ENCODE measurements around the gene NALCN. TPM values are rescaled to one million over a fixed set of nuclear protein-coding genes. Genes with fewer than 3 reads are reported as not detected.

NALCN gene
- total RNA-seq, 4 donors from 2014 or later, result 0.67 to 2.0 (median 1.5) TPM

DNA sequence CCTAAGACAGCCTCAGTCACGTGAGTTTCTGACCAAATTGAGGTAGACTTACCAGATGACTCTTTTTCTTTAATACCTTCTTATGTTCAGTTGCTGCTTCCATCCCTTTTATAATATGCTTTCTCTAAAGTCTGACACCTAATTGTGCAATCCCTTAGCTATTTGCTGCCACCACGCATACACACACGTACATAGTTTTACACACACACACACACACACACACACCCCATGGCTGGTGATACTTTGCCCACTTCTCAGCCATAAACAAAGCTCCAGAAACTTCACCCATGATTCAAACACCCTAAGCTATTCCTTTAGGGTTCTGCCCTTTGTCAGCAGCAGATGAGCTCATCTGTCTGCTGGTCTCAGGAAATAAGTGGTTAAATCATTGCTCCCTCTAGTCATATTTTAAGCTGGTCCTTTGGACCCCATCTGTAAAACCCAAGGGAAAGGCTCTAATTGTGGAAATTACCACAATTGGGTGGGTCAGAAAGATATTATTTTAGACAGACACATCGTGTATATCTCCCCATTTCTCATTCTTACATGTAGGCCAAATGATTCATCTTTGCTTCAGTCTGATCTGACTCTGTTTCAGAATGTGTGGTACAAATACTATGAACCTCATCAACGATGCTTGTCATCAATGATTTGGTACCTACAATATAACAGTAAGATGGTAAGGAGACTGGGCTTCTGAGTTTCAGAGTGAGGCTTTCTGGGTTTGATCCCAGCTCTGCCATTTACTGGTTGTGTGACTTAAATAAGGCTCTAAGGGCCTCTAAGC lies 69.2 kb downstream of the NALCN start:
- intact Hi-C loops (cut with DNase I; ENCODE audit: low total_unique reads), result no loop called here
- TF ChIP-seq, protein P1, sequence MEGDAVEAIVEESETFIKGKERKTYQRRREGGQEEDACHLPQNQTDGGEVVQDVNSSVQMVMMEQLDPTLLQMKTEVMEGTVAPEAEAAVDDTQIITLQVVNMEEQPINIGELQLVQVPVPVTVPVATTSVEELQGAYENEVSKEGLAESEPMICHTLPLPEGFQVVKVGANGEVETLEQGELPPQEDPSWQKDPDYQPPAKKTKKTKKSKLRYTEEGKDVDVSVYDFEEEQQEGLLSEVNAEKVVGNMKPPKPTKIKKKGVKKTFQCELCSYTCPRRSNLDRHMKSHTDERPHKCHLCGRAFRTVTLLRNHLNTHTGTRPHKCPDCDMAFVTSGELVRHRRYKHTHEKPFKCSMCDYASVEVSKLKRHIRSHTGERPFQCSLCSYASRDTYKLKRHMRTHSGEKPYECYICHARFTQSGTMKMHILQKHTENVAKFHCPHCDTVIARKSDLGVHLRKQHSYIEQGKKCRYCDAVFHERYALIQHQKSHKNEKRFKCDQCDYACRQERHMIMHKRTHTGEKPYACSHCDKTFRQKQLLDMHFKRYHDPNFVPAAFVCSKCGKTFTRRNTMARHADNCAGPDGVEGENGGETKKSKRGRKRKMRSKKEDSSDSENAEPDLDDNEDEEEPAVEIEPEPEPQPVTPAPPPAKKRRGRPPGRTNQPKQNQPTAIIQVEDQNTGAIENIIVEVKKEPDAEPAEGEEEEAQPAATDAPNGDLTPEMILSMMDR (IDR thresholded peaks at IDR 0.05), result no peak
- TF ChIP-seq POLR2A (IDR thresholded peaks at IDR 0.05), result no peak
- H3K4me3 ChIP-seq (ENCODE audit: low read depth, poor library complexity, severe bottlenecking), result no peak overlapping the region
- WGBS, 2 donors, result 77 to 81% methylated on average over 5 of the region's 5 CpGs
- no peak for DNase-seq (ENCODE audit: low spot score in 2 of 2)

DNA sequence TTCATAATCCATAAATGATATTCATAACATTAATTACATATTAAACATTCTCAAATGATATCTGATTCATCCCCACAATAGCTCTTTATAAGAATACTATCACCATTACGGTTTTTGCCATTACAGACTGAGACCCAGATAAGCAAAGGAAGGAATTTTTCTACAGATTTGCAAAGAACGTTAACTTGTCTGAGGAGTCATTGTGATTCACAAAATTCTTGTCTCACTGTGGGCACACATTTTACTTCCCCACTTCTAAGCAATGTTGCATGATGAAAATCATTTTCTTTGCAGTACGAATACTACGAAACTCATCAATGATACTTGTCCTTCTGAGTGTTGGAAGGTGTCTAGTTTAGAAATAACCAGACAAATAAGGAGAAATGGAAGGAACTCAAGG lies 70.1 kb downstream of the NALCN start:
- intact Hi-C loops (cut with DNase I; ENCODE audit: low total_unique reads), result no loop called here
- no peak overlapping the region for H3K4me3 ChIP-seq (ENCODE audit: low read depth, poor library complexity, severe bottlenecking)
- 90 to 95% methylated on average over 4 of the region's 4 CpGs for WGBS, 2 donors
- no peak for DNase-seq (ENCODE audit: low spot score in 2 of 2)
- TF ChIP-seq POLR2A (IDR thresholded peaks at IDR 0.05), result no peak
- TF ChIP-seq, protein P1 (IDR thresholded peaks at IDR 0.05), result no peak

DNA sequence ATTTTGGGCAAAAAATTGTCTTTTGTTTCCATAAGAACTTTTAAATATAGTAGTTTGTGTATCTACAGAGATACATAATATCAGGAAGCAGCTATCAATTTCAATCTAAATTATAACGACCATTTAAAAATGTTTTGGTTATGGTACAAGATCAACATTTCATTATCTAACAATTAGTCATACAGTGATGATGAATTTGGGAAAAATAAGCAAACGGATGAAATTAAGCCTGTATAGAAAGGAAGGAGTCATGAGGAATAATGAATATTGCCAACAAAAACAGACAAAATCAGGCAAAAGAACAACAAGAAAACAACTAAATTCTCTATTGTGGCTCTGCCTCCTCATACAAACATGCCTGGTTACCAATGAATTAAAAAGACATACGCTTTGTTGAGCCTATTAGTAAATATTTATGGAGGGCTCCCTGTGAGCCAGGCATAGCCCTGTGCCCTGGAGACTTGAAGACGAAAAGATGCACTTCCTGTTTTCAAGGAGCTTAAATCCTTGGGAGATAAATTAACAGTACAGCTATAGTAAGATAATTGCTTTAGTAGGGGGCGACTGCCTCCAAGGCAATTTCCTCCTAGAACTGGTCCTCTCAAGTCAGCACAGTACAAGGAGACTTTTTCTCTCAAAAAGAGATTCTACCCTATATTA lies 73.0 kb downstream of the NALCN start:
- intact Hi-C loops (cut with DNase I; ENCODE audit: low total_unique reads), result no loop called here
- 54 to 57% methylated on average over 5 of the region's 5 CpGs for WGBS, 2 donors
- no peak for DNase-seq (ENCODE audit: low spot score in 2 of 2)
- no peak overlapping the region for H3K4me3 ChIP-seq (ENCODE audit: low read depth, poor library complexity, severe bottlenecking)
- no peak for TF ChIP-seq POLR2A (IDR thresholded peaks at IDR 0.05)
- TF ChIP-seq, protein P1 (IDR thresholded peaks at IDR 0.05), result no peak

DNA sequence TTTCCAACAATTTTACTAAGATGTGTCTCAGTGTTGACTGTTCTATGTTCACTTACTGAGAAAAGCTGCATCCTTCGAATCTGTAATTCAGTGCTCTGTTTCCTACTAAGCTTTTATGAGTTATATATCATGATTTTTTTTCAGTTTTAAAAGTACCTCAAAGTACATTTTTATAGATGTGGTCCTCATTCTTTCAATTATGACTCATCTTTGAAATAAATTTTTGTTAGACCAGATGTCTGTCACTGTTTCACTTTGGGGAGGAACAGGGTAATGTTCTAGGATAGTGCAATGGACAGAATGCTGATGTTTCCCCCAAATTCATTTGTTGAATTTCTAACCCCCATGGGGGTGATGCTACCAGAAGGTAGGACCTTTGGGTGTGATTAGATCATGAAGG lies 74.8 kb downstream of the NALCN start:
- no peak for TF ChIP-seq POLR2A (IDR thresholded peaks at IDR 0.05)
- TF ChIP-seq, protein P1 (IDR thresholded peaks at IDR 0.05), result no peak
- H3K4me3 ChIP-seq (ENCODE audit: low read depth, poor library complexity, severe bottlenecking), result no peak overlapping the region
- DNase-seq (ENCODE audit: low spot score in 2 of 2), result no peak
- intact Hi-C loops (cut with DNase I; ENCODE audit: low total_unique reads), result no loop called here
- 46 to 68% methylated on average over 1 of the region's 1 CpG for WGBS, 2 donors

DNA sequence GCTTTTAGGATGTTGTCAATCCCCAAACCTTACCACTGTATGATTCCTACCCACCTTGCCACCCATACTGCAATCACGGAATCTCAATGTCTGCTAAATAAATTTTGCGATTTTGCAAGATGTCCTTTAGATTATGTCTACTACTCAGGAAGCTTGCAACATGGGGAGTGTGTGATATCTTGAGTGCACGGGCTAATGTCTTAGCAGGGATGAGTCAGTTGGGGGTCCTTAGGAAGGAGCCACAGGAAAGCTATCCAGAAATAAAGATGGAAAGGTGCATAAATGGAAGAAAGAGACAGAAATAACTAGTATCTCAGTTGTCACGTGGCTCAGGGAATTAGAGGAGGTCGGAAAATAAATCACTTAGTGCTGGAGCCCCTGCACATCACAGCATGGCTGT lies 77.1 kb downstream of the NALCN start:
- DNase-seq (ENCODE audit: low spot score in 2 of 2), result no peak

More for the DNA sequence above, 77.1 kb downstream of the NALCN start:
- TF ChIP-seq, protein P1 (IDR thresholded peaks at IDR 0.05), result no peak
- no peak for TF ChIP-seq POLR2A (IDR thresholded peaks at IDR 0.05)
- intact Hi-C loops (cut with DNase I; ENCODE audit: low total_unique reads), result no loop called here
- 84 to 90% methylated on average over 5 of the region's 5 CpGs for WGBS, 2 donors
- H3K4me3 ChIP-seq (ENCODE audit: low read depth, poor library complexity, severe bottlenecking), result no peak overlapping the region

Measured in lower leg skin (tissue), 4 donors.